Activated T-helper 17 cell treated with anti-CD3 and anti-CD28 coated beads, Interleukin-2, amount 50 U/mL, for 72 hours (primary cell): ENCODE data around the gene SLC19A2. TPM values are rescaled to one million over a fixed set of nuclear protein-coding genes. Genes with fewer than 3 reads are reported as not detected.
"Not testable (repeated sequence)": the region's sequence is repeated elsewhere in the genome, so short reads cannot be mapped to it uniquely, and the experiment has no call there.

Source experiments
- ATAC-seq: fragments of 150-1000 bp; cut with Tn5 transposase; replicated peaks from 2 replicates; pipeline ENCODE4 v1.10.0; 2021; ENCODE audit warnings: mild to moderate bottlenecking, moderate library complexity
- H3K27ac Mint-ChIP-seq: one replicate; pipeline ENCODE4 v1.8.0; 2022; ENCODE audit warnings: mixed read lengths
- H3K27me3 Mint-ChIP-seq: one replicate; pipeline ENCODE4 v1.8.0; 2022; ENCODE audit warnings: mixed read lengths
- H3K36me3 Mint-ChIP-seq: one replicate; pipeline ENCODE4 v1.8.0; 2022; ENCODE audit warnings: low read depth, mild to moderate bottlenecking, mixed read lengths
- H3K4me1 Mint-ChIP-seq: one replicate; pipeline ENCODE4 v1.8.0; 2022; ENCODE audit warnings: mixed read lengths
- H3K4me3 Mint-ChIP-seq: one replicate; pipeline ENCODE4 v1.8.0; 2022; ENCODE audit warnings: mild to moderate bottlenecking, mixed read lengths
- H3K9me3 Mint-ChIP-seq: one replicate; pipeline ENCODE4 v1.8.0; 2022; ENCODE audit warnings: mixed read lengths
- total RNA-seq, 2 donors: library from RNA; stranded (reverse); gene quantifications; one replicate each; pipeline ENCODE4 v1.2.3, GENCODE V29; 2022

Gene SLC19A2
- total RNA-seq, 2 donors from 2014 or later: 9.1 to 13.9 TPM

DNA sequence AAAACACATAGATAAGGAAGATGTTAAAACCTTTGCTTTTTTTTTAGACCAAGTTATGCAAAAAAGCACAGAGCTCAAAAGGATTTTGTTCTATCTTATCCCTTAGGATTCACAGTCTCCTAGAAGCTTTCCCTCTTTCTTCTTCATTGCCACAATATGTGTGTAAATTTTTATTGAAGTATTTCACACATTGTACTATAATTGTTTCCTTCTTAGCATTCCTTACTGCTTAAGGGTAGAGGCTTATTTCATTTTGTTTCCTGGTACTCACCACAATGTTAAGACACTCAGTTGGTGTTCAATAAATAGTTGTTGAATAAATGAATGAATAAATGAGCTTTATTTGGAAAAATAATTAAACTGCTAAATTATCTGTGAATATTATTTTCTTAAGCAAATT lies 29.9 kb upstream of the SLC19A2 start:
- Mint-ChIP-seq H3K4me3 (no peak overlapping the region), H3K27ac (no peak overlapping the region), H3K27me3 (no peaks in the 10 kb centered on the region), H3K9me3 (no peaks in the 10 kb centered on the region), H3K36me3 (no peaks in the 10 kb centered on the region), H3K4me1 (no peaks in the 10 kb centered on the region)
- ATAC-seq: no peak

DNA sequence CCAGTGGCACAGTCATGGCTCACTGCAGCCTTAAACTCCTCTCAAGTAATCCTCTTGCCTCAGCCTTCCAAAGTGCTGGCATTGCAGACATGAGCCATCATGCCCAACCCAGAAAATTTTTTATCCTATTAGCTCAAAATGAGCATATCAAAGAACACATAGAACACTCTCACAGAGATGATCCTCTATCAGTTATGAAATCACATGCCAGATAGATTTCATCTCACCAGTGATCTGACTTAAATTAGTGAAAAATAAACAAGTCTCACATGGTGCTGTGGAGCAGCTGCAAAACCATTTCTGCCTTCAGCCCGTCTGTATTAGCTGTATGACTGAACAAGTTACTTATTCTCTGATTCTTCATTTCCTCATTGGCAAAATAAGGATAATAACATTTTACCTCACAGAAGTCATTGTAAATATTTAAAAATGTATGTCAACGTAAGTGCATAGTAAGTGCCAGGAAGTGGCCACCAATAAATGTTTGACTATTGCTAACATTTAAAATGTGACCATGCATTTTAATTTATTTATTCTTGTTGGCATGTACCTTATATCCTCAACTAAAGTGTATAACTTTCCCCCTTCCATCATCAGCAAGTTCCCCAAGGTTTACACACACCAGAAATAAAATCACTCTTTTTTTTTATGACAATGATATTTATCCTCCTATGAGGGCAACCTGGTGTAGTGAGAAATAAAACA lies 29.0 kb upstream of the SLC19A2 start:
- no peak overlapping the region for H3K4me3 Mint-ChIP-seq
- no peak for ATAC-seq
- H3K27ac Mint-ChIP-seq: no peak overlapping the region
- no peaks in the 10 kb centered on the region for H3K27me3 Mint-ChIP-seq
- H3K4me1 Mint-ChIP-seq: peaks cover 6% of the 10 kb centered on the region
- no peaks in the 10 kb centered on the region for H3K36me3 Mint-ChIP-seq
- H3K9me3 Mint-ChIP-seq: no peaks in the 10 kb centered on the region

DNA sequence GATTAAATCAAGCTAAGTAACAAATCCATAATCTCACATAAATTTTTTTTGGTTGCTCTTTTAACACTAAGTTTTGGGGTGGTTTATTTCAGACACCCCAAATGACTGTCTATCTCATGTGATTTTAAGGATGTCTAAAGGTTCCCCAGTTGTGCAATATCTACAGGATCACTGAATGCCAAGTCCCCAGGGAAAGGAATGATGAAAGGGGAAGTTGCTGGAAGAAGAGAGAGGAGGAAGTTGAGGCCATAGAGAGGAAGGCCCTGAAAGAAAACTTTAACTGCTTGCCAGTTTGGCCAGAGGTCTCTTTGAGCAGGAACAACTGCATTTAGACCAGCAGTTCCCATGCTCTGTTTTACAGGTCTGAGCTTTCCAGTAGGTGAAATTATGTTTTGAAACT lies 27.5 kb upstream of the SLC19A2 start:
- Mint-ChIP-seq H3K9me3 (no peaks in the 10 kb centered on the region), H3K27me3 (no peaks in the 10 kb centered on the region), H3K36me3 (no peaks in the 10 kb centered on the region), H3K4me1 (peaks cover 6% of the 10 kb centered on the region), H3K4me3 (no peak overlapping the region), H3K27ac (no peak overlapping the region)
- no peak for ATAC-seq

DNA sequence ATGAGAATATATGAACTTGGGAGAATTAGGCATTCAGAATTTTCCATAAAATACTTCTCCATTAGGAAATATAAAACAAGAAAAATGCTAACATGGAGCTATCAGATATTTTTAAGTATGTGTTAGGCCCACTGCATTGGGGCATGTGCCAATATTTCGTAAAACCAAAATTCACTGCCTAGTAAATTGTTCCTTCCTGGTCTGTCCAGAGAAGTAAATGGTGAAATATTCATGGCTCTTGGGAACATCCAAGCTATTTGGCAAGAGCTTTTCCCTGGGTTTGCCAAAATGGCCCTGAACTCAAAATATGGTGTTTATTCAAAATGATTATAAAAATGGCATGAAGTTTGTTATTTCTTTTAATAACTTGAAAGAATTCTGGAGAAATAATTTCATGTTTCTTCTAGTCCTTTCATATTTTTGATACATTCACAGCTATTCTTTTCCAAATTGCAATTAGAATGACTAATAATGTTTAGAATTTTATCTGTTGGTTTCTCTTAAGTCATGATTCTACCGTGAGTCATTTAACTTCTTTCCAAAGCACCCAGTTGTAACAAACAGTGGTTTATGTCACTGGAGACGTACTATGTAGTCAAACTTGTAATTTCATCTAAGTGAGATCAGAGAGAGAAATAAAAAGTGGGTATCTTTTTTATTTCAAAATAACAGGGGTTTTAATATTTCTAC lies 25.7 kb upstream of the SLC19A2 start:
- Mint-ChIP-seq H3K4me3 (no peak overlapping the region), H3K9me3 (no peaks in the 10 kb centered on the region), H3K36me3 (no peaks in the 10 kb centered on the region), H3K27me3 (no peaks in the 10 kb centered on the region), H3K27ac (peak overlapping the region; percentile 60), H3K4me1 (peaks cover 6% of the 10 kb centered on the region)
- ATAC-seq: peak; percentile 93

DNA sequence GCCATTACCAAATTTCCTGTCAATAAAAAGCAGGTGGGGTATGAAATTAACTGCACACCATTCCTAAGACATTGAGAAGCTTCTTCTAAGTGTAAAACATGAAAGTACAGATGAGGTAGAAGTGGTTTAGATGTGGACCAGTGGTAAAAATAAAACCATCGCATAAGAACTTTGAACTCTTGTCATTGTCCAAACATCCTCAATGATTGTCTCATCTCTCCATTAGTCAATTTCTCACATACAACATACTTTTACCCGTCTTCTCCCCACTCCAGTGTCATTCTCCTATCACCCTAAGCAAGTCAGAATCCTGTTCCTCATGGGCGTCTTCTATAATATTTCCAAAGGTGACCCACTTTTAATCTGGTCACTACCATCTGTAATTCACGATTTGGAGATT lies 24.3 kb upstream of the SLC19A2 start:
- H3K27me3 Mint-ChIP-seq: no peaks in the 10 kb centered on the region
- no peak for ATAC-seq
- no peak overlapping the region for H3K27ac Mint-ChIP-seq
- H3K9me3 Mint-ChIP-seq: no peaks in the 10 kb centered on the region
- H3K4me1 Mint-ChIP-seq: peaks cover 6% of the 10 kb centered on the region
- no peaks in the 10 kb centered on the region for H3K36me3 Mint-ChIP-seq
- no peak overlapping the region for H3K4me3 Mint-ChIP-seq

DNA sequence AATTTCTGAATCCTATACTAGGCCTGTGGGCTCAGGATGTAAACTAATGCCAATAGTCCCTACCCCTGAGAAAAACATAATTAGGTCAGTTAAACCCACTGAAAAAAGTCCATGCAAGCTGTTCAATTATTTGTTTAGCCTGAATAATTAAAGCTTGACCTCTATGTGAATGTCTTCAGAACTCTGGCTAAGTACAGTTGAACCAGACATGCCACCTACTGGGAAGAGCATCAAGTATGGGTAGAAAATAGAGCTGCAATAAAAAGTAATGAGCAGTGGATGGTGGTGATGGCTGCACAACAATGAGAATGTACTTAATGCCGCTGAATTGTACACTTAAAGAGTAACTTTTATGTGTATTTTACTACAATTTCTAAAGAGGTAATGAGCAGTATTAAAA lies 23.6 kb upstream of the SLC19A2 start:
- H3K4me1 Mint-ChIP-seq: peaks cover 6% of the 10 kb centered on the region
- no peaks in the 10 kb centered on the region for H3K36me3 Mint-ChIP-seq
- H3K27ac Mint-ChIP-seq: no peak overlapping the region
- H3K9me3 Mint-ChIP-seq: no peaks in the 10 kb centered on the region
- no peak for ATAC-seq
- no peak overlapping the region for H3K4me3 Mint-ChIP-seq
- no peaks in the 10 kb centered on the region for H3K27me3 Mint-ChIP-seq

DNA sequence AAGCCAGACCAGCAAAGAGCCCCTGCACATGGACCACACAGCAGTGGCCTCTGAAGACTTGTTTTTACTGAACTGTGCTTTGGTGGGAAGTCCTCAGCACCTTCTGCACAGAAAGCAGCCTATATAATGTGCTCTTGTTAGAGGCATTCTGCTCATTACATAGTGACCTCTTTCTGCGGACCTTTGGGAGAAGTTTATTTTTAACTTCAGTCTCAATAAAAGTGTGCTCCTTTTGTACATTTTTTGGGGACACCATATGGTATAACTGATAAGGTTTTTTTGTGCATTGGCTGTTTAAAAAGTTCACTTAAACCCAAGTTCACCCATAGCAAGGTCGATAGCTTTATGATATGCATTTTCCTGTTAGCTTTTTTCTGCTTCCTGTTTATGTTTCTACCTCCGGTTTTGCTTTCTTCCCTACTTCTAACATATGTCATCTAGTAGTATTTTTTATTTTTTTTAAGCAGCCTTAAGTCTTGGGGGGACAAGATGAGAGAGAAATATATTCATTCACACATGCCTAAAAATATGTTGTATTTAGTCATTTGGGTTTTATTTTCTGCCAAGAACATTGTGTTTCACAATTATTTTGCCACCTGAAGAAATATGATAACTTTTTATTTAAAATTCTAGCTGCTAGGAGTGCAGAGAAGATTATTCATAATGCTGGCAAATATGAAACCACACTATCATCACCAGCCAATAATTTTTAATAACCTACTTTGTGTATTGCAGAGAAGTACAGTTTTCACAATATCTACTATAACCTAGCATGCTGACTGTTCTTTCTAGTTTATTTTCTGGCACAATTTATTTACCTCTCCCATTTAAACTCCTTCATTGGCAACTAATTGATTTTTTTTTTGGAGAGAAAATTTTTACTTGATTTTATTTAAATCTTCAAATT lies 22.9 kb upstream of the SLC19A2 start:
- Mint-ChIP-seq H3K4me3 (no peak overlapping the region), H3K36me3 (no peaks in the 10 kb centered on the region), H3K27ac (no peak overlapping the region), H3K9me3 (no peaks in the 10 kb centered on the region), H3K27me3 (no peaks in the 10 kb centered on the region), H3K4me1 (peaks cover 6% of the 10 kb centered on the region)
- no peak for ATAC-seq

DNA sequence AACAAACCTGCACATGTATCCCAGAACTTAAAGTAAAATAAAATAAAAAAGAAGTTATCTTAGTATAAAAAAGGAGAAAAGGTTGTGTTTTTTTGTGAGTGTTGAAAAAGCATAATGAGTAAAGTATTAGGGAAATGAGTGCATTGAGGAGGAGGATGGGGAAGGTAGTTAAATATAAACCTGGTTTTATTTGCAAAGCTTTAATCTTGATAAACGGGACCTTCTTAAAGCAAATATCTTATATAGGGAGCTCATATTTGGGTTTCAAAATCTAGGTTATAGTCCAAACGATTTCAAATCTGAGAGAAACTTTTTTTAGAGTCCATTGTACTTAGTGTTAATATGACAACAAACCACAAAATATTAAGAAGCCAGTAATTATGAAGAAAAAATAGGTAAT lies 21.7 kb upstream of the SLC19A2 start:
- no peak overlapping the region for H3K4me3 Mint-ChIP-seq
- no peak overlapping the region for H3K27ac Mint-ChIP-seq
- H3K4me1 Mint-ChIP-seq: peaks cover 6% of the 10 kb centered on the region
- no peaks in the 10 kb centered on the region for H3K9me3 Mint-ChIP-seq
- H3K36me3 Mint-ChIP-seq: no peaks in the 10 kb centered on the region
- no peak for ATAC-seq
- no peaks in the 10 kb centered on the region for H3K27me3 Mint-ChIP-seq

DNA sequence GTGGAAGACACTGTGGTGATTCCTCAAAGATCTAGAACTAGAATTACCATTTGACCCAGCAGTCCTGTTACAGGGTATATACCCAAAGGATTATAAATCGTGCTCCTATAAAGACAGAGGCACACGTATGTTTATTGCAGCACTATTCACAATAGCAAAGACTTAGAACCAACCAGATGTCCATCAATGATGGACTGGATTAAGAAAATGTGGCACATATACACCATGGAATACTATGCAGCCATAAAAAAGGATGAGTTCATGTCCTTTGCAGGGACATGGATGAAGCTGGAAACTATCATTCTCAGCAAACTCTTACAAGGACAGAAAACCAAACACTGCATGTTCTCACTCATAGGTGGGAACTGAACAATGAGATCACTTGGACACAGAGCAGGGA lies 17.9 kb upstream of the SLC19A2 start:
- not testable (repeated sequence) for H3K27me3 Mint-ChIP-seq, ATAC-seq, H3K27ac Mint-ChIP-seq, H3K36me3 Mint-ChIP-seq, H3K9me3 Mint-ChIP-seq, H3K4me1 Mint-ChIP-seq, H3K4me3 Mint-ChIP-seq

DNA sequence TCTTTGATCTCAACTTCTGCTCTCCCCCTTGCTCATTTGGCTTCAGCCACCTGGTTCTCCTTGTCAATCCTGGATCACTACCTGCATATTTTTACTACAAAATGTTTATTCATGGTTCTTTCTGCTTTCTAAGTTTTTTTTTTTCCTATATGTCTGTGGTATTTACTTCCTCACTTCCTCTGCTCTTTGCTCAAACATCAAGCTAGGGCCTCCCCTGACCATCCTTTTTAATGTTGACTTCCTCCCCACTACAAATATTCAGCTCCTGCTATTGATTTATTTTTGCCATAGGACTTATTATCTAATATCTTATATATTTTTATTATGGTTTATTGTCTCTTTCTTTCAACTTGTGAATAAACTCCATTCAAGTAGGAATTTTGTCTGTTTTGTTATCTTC lies 14.1 kb upstream of the SLC19A2 start:
- no peak for ATAC-seq
- H3K4me3 Mint-ChIP-seq: no peak overlapping the region
- H3K27ac Mint-ChIP-seq: no peak overlapping the region
- peaks cover 3% of the 10 kb centered on the region for H3K9me3 Mint-ChIP-seq
- no peaks in the 10 kb centered on the region for H3K4me1 Mint-ChIP-seq
- no peaks in the 10 kb centered on the region for H3K36me3 Mint-ChIP-seq
- peaks cover 10% of the 10 kb centered on the region for H3K27me3 Mint-ChIP-seq

DNA sequence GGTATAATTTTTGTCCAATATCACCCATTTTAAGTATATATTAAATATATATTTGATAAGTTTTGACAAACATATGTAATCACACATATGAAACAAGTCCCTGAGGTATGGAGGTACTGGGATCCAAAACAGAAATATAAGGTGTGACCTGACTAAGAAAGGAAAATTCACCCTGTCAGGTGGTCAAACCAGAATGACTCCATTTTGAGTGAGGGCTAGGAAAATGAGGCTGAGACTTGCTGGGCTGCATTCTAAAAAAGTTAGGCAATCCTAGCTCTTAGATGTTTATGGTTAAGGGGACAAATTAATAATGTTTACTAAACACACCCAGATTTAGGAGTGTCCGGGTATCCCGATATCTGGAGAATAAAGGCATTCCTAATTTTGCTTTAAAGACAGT lies 11.6 kb upstream of the SLC19A2 start:
- H3K4me1 Mint-ChIP-seq: peaks cover 6% of the 10 kb centered on the region
- peaks cover 10% of the 10 kb centered on the region for H3K27me3 Mint-ChIP-seq
- H3K9me3 Mint-ChIP-seq: peaks cover 3% of the 10 kb centered on the region
- H3K27ac Mint-ChIP-seq: no peak overlapping the region
- ATAC-seq: no peak
- no peak overlapping the region for H3K4me3 Mint-ChIP-seq
- H3K36me3 Mint-ChIP-seq: no peaks in the 10 kb centered on the region

DNA sequence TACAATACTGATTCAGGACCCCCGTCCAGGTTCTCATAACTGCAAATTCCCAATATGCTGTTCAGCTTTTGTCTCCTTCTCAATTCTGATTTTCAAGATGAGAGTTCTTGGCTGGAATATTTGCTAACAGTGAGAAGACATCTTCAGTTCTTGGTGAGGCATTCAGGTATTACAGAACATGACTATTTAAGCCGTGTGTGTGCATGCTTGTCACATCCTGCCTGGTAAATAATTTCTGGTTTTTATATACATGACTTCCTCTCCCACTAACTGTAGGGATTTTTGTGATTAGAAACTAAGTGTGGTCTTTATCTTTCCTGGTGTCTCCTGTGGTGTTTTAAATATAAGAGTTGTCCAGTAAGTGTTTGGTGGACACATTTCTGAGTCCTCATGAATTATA lies 10.2 kb upstream of the SLC19A2 start:
- Mint-ChIP-seq H3K27ac (peak overlapping the region; percentile 51), H3K9me3 (peaks cover 3% of the 10 kb centered on the region), H3K36me3 (no peaks in the 10 kb centered on the region), H3K4me1 (peaks cover 15% of the 10 kb centered on the region), H3K4me3 (no peak overlapping the region), H3K27me3 (peaks cover 10% of the 10 kb centered on the region)
- no peak for ATAC-seq

DNA sequence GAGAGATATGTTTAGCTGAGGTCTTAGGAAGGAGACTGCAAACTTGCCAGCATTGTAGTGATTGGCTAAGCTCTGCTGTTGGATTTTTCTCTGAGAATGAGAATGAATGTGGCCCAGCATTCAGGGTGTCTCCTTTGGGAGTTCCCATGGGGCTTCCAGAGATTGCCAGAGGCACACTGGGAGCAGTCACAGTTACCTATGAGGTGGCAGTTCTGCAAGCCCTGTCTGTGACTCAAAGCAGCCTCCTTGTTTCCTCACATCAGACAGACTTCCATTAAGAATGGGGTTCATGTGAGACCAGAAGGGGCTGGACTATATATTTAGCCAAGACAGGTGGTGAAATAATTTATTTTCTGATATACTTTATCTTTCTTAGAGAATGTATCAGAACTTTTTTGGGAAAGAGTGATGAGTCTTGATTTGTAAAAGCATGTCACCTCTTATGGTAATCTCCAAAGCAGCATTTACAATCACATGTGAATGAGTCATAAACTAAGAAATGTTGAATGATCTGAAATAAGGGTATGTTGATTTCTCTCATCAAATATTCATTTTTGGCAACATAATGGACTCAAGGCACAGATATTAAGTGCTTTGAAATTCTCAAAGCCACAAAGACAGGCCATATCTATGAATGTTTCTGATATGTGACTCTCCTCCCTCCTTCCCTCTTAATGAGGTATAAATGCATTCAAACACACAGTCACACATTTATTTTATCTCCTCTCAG lies 9.5 kb upstream of the SLC19A2 start:
- Mint-ChIP-seq H3K4me1 (peaks cover 15% of the 10 kb centered on the region), H3K4me3 (no peak overlapping the region), H3K27ac (peak overlapping the region; percentile 51), H3K36me3 (no peaks in the 10 kb centered on the region), H3K27me3 (peaks cover 10% of the 10 kb centered on the region), H3K9me3 (peaks cover 3% of the 10 kb centered on the region)
- peak; percentile 15 for ATAC-seq

DNA sequence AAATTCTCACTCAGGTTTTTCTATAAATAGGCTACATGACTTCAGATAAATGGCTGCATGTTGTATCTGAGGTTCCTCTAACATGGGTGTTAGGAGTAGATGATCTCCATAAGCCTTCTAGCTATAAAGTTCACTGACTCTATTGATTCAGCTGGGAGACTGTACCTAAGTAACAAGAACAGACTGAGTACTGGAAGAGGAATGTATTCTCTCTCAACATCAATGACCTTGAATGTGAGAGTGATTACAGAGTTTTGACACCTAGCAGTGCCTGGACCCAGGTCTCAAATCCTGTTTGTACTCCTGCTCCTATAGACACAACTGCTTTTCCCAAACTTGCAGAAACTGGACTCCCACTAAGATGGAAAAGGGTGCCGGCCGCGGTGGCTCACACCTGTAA lies 8.6 kb upstream of the SLC19A2 start:
- Mint-ChIP-seq H3K27ac (no peak overlapping the region), H3K4me1 (peaks cover 15% of the 10 kb centered on the region), H3K9me3 (peaks cover 3% of the 10 kb centered on the region), H3K27me3 (peaks cover 10% of the 10 kb centered on the region), H3K4me3 (no peak overlapping the region), H3K36me3 (no peaks in the 10 kb centered on the region)
- ATAC-seq: no peak
